Mammary epithelial cell (primary cell): ENCODE data around the gene HCN3.

ENCODE experiments used
- EZH2 ChIP-seq: IDR thresholded peaks from 2 replicates; pipeline ENCODE4 v1.6.1; 2012; ENCODE audit warnings: low read length, inconsistent platforms, borderline replicate concordance
- TF ChIP-seq, protein P1 (sequence below), 2 donors: IDR thresholded peaks in 1 of 2; conservative IDR thresholded peaks in 1 of 2; 2 replicates each; pipeline ENCODE4 v1.5.1; 2011 to 2012; ENCODE audit warnings: inconsistent platforms in 2 of 2, low read length in 2 of 2, mild to moderate bottlenecking in 2 of 2, control low read depth in 1 of 2, low read depth in 1 of 2; ENCODE audit not compliant: insufficient read depth in 1 of 2; ENCODE audit errors: extremely low read depth in 1 of 2

DNA sequence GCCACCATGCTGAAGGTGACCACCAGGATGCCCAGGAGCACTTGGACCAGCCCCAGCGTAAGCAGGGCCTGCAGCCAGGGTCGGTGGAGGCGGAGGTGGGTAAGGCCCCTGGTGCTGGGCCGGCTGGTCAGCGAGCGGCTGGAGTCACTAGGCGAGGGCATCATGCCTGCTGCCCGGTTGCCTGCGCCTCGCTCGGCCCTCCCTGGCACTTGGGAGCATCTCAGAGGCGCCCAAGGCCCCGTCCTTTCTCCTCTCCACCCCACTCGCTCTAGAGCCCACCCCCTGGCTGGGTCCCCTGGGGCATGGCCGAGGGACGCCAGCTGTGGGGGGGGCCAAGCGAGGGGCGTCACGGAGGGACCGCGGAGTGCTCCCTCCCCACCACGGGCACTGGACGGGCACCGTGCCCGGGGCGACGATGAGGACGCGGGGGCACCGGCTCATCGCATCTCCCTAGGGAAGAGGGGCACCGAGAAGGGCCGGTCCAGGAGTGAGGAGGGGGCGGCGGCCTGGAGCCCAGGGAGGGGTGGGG lies 22.5 kb upstream of the HCN3 start:
- TF ChIP-seq, protein P1, sequence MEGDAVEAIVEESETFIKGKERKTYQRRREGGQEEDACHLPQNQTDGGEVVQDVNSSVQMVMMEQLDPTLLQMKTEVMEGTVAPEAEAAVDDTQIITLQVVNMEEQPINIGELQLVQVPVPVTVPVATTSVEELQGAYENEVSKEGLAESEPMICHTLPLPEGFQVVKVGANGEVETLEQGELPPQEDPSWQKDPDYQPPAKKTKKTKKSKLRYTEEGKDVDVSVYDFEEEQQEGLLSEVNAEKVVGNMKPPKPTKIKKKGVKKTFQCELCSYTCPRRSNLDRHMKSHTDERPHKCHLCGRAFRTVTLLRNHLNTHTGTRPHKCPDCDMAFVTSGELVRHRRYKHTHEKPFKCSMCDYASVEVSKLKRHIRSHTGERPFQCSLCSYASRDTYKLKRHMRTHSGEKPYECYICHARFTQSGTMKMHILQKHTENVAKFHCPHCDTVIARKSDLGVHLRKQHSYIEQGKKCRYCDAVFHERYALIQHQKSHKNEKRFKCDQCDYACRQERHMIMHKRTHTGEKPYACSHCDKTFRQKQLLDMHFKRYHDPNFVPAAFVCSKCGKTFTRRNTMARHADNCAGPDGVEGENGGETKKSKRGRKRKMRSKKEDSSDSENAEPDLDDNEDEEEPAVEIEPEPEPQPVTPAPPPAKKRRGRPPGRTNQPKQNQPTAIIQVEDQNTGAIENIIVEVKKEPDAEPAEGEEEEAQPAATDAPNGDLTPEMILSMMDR (conservative IDR thresholded peaks at IDR 0.05 in 1 of 2, IDR thresholded peaks at IDR 0.05 in 1 of 2; ENCODE audit: extremely low read depth in 1 of 2, insufficient read depth in 1 of 2, low read depth in 1 of 2, low read length in 2 of 2), result no peak
- TF ChIP-seq EZH2, result no peak
